ENCODE results near the gene NMNAT2.

DNA sequence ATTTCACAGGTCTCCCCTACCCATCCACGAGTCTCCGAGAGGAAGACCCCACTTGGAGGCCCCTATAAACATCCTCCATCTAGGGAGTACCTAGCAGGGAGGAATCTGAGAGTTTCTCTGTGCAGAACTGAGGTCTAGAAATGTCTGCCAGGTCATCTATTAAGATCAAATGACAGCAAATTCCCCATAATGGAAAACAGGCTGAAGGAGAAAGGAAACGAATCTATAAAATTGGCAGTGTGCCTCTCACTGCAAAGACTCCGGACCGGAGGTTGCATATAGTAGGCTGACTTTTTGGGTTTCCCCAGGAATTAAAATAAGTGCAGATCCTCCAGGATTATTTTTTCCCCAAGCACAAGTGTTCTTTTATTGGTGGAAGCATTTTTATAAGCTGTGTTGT is 57.7 kb downstream of the NMNAT2 start:
- TF ChIP-seq POLR2AphosphoS5 (IDR thresholded peaks at IDR 0.05; ENCODE audit: insufficient read depth in 1 of 2, low read depth in 1 of 2) (no peak), POLR2A (IDR thresholded peaks at IDR 0.05) (no peak)
